GM12892 (cell line): ENCODE measurements around the gene FGF1.

ENCODE experiments used
- POLR2A ChIP-seq: IDR thresholded peaks from 2 replicates; pipeline ENCODE4 v1.6.1; 2011; ENCODE audit warnings: low read depth, low read length, control low read depth
- TAF1 ChIP-seq: IDR thresholded peaks from 2 replicates; pipeline ENCODE4 v1.6.1; 2011; ENCODE audit warnings: low read depth, mild to moderate bottlenecking, control low read depth, low read length, borderline replicate concordance

GRCh38 chr5:142661143-142661542 is 24.7 kb downstream of the FGF1 start:
- TF ChIP-seq POLR2A (no peak), TAF1 (no peak)
